Esophagus muscularis mucosa (tissue), 4 donors: ENCODE measurements around the gene ANKS1A. TPM values are rescaled to one million over a fixed set of nuclear protein-coding genes. Genes with fewer than 3 reads are reported as not detected.

Source experiments
- DNase-seq: peaks from one replicate; pipeline ENCODE4 v3.0.0-alpha.2; 2017; ENCODE audit errors: extremely low spot score
- H3K27ac ChIP-seq, 4 donors: fragments of 200-600 bp; sonication (generic); replicated peaks in 1 of 4; 1 replicate in 3 of 4; 2 replicates in 1 of 4; pipeline ENCODE4 v1.5.1; 2016 to 2019; ENCODE audit warnings: mild to moderate bottlenecking in 1 of 4
- H3K27me3 ChIP-seq, 4 donors: fragments of 200-600 bp; sonication (generic); one replicate each; pipeline versions ENCODE4 v1.5.1 to v1.6.0; 2016 to 2019
- H3K36me3 ChIP-seq, 4 donors: fragments of 200-600 bp; sonication (generic); one replicate each; pipeline ENCODE4 v1.5.1; 2016 to 2019
- H3K4me1 ChIP-seq, 4 donors: fragments of 200-600 bp; sonication (generic); one replicate each; pipeline ENCODE4 v1.5.1; 2016 to 2019
- H3K4me3 ChIP-seq, 4 donors: fragments of 200-600 bp; sonication (generic); 1 replicate in 2 of 4; 2 replicates in 2 of 4; pipeline ENCODE4 v1.5.1; 2016 to 2019; ENCODE audit warnings: mild to moderate bottlenecking in 4 of 4, moderate library complexity in 1 of 4
- H3K9me3 ChIP-seq, 4 donors: fragments of 200-600 bp; sonication (generic); 1 replicate in 3 of 4; 2 replicates in 1 of 4; pipeline ENCODE4 v1.5.1; 2016 to 2019
- EP300 ChIP-seq: sonication (generic); formaldehyde crosslinking; IDR thresholded peaks from one replicate; pipeline ENCODE4 v1.6.1; 2017; ENCODE audit warnings: antibody characterized with exemption
- POLR2A ChIP-seq: fragments of 450-650 bp; IDR thresholded peaks from one replicate; pipeline ENCODE4 v1.6.1; 2017; ENCODE audit warnings: antibody characterized with exemption, moderate library complexity, mild to moderate bottlenecking, low read depth
- POLR2AphosphoS5 ChIP-seq, 2 donors: sonication (generic); formaldehyde crosslinking; IDR thresholded peaks; one replicate each; pipeline ENCODE4 v1.6.1; 2017; ENCODE audit warnings: antibody characterized with exemption in 2 of 2
- WGBS: methylation state at CpG from one replicate; pipeline ENCODE4 v1.1.5; 2018; 5-methylcytosine and 5-hydroxymethylcytosine counted together
- intact Hi-C: fragments of 100-400 bp; cut with DNase I; formaldehyde crosslinking; loops from one replicate; pipeline ENCODE4 v1.15.1; 2023
- total RNA-seq, 4 donors: library from RNA; depleted of rRNA; stranded (reverse); fragments of >200 nt; gene quantifications; one replicate each; pipeline versions ENCODE4 v1.1.0 to v1.2.1, GENCODE V29; 2016
- TF ChIP-seq, protein P1 (sequence below), 3 experiments: fragments of 200-600 bp in 2 of 3; fragments of 450-650 bp in 1 of 3; sonication (generic) in 2 of 3; IDR thresholded peaks; one replicate each; pipeline ENCODE4 v1.5.1; 2017 to 2019; ENCODE audit warnings: antibody characterized with exemption in 3 of 3, mild to moderate bottlenecking in 2 of 3, moderate library complexity in 1 of 3

Gene ANKS1A
- total RNA-seq, 4 donors from 2014 or later, result 68.3 to 132 (median 98.7) TPM

- peak overlapping the region in 3 of 4 donors; percentile 3 to 19 (median 8) for H3K4me3 ChIP-seq
- H3K27ac ChIP-seq, result peak overlapping the region; percentile 85 to 92 (median 92)
- peaks cover 73 to 100% (median 98%) of the 10 kb centered on the region in 4 donors for H3K4me1 ChIP-seq
- DNase-seq, result no peak
- H3K27me3 ChIP-seq, result no peaks in the 10 kb centered on the region
- peaks cover 0 to 43% (median 26%) of the 10 kb centered on the region in 4 donors for H3K36me3 ChIP-seq
- intact Hi-C loops, result loop anchor here (5.0 kb wide), 1 partner anchor 36 kb away; no protein-coding TSS in a partner anchor
- H3K9me3 ChIP-seq, result no peaks in the 10 kb centered on the region
- TF ChIP-seq POLR2AphosphoS5 (IDR thresholded peaks at IDR 0.05) (peak; percentile 72 to 78), EP300 (peak; percentile 26), POLR2A (no peak)
- TF ChIP-seq, protein P1, sequence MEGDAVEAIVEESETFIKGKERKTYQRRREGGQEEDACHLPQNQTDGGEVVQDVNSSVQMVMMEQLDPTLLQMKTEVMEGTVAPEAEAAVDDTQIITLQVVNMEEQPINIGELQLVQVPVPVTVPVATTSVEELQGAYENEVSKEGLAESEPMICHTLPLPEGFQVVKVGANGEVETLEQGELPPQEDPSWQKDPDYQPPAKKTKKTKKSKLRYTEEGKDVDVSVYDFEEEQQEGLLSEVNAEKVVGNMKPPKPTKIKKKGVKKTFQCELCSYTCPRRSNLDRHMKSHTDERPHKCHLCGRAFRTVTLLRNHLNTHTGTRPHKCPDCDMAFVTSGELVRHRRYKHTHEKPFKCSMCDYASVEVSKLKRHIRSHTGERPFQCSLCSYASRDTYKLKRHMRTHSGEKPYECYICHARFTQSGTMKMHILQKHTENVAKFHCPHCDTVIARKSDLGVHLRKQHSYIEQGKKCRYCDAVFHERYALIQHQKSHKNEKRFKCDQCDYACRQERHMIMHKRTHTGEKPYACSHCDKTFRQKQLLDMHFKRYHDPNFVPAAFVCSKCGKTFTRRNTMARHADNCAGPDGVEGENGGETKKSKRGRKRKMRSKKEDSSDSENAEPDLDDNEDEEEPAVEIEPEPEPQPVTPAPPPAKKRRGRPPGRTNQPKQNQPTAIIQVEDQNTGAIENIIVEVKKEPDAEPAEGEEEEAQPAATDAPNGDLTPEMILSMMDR (IDR thresholded peaks at IDR 0.05), result no peak
- 45% methylated on average over 9 of the region's 9 CpGs for WGBS
These were observed 163.9 kb downstream of the ANKS1A start for GRCh38 chr6:35052694-35053565.

GRCh38 chr6:35053701-35054100 is 164.6 kb downstream of the ANKS1A start:
- DNase-seq, result no peak
- WGBS, result 100% methylated on average over 1 of the region's 3 CpGs
- TF ChIP-seq POLR2A (no peak), EP300 (no peak), POLR2AphosphoS5 (IDR thresholded peaks at IDR 0.05) (no peak)
- TF ChIP-seq, protein P1 (IDR thresholded peaks at IDR 0.05), result no peak
- H3K27ac ChIP-seq, result peak overlapping the region; percentile 85 to 92 (median 92)
- intact Hi-C loops, result loop anchor here (5.0 kb wide), 1 partner anchor 36 kb away; no protein-coding TSS in a partner anchor
- H3K9me3 ChIP-seq, result no peaks in the 10 kb centered on the region
- H3K4me3 ChIP-seq, result no peak overlapping the region
- no peaks in the 10 kb centered on the region for H3K27me3 ChIP-seq
- H3K36me3 ChIP-seq, result peaks cover 0 to 49% (median 34%) of the 10 kb centered on the region in 4 donors
- peaks cover 73 to 100% (median 98%) of the 10 kb centered on the region in 4 donors for H3K4me1 ChIP-seq

DNA sequence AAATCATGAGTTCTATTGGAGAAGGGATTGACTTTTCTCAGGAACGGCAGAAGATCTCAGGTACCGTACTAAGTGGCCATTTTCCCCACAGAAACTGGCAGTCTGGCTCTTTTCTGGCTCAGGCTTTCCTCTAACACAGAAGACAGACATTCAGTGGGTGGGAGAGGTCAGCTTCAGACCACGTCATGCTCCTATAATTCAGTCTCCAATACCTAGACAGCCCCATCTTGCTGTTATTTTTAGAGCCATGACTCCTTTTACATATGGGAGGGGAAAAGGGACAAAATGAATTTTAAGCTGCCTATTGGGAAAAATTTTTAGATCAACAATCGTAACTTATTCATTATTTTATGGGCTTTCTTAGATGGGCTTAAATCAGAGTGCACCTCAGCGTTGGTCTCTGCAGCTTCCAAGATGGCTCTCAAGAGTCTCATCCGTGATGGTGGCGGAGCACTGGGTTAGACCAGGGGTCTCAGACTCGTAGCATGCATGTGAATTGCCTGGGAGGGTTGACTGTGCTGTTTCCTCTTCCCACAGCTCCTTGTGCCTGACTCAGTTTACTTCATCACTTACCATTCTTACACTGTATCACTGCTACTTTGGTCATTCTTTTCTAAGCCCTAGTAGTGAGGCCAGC is 165.2 kb downstream of the ANKS1A start:
- Histone ChIP-seq H3K36me3 (peaks cover 0 to 54% (median 39%) of the 10 kb centered on the region in 4 donors), H3K9me3 (no peaks in the 10 kb centered on the region), H3K27ac (peak overlapping the region; percentile 85 to 92 (median 92)), H3K4me3 (no peak overlapping the region), H3K4me1 (peaks cover 73 to 100% (median 98%) of the 10 kb centered on the region in 4 donors), H3K27me3 (no peaks in the 10 kb centered on the region)
- WGBS, result 82% methylated on average over 8 of the region's 8 CpGs
- no peak for DNase-seq
- intact Hi-C loops, result loop anchor here (5.0 kb wide), 1 partner anchor 37 kb away; no protein-coding TSS in a partner anchor
- no peak for TF ChIP-seq POLR2A
- no peak for TF ChIP-seq EP300
- peak in 1 of 2 donors; percentile 22 for TF ChIP-seq POLR2AphosphoS5 (IDR thresholded peaks at IDR 0.05)

GRCh38 chr6:35054743-35055130 is 165.7 kb downstream of the ANKS1A start:
- WGBS, result no CpG with 5 or more reads among the region's 1 CpG
- Histone ChIP-seq H3K4me3 (no peak overlapping the region), H3K36me3 (peaks cover 0 to 59% (median 44%) of the 10 kb centered on the region in 4 donors), H3K27me3 (no peaks in the 10 kb centered on the region), H3K9me3 (no peaks in the 10 kb centered on the region), H3K27ac (peak overlapping the region; percentile 85 to 92 (median 92)), H3K4me1 (peaks cover 72 to 100% (median 98%) of the 10 kb centered on the region in 4 donors)
- no peak for TF ChIP-seq EP300
- no peak for TF ChIP-seq POLR2AphosphoS5 (IDR thresholded peaks at IDR 0.05)
- TF ChIP-seq, protein P1 (IDR thresholded peaks at IDR 0.05), result no peak
- TF ChIP-seq POLR2A, result no peak
- DNase-seq, result no peak
- intact Hi-C loops, result loop anchor here (5.0 kb wide), 1 partner anchor 37 kb away; no protein-coding TSS in a partner anchor
